RWPE2 (cell line): ENCODE measurements around the gene NLRC3.
"Not testable (repeated sequence)": the region's sequence is repeated elsewhere in the genome, so short reads cannot be mapped to it uniquely, and the experiment has no call there.

Source experiments
- ATAC-seq: fragments of 200-7000 bp; cut with Tn5 transposase; 3 replicates; pipeline ENCODE4 v1.9.1; 2021; ENCODE audit warnings: low read depth
- DNase-seq: peaks from one replicate; pipeline ENCODE4 v3.0.0-alpha.2; 2020; ENCODE audit warnings: low spot score
- H3K27ac ChIP-seq: fragments of 450-650 bp; 2 replicates; pipeline ENCODE4 v1.5.1; 2017; ENCODE audit warnings: mild to moderate bottlenecking; ENCODE audit not compliant: poor library complexity, severe bottlenecking
- H3K27me3 ChIP-seq: fragments of 250-450 bp; sonication (Bioruptor Pico); 2 replicates; pipeline ENCODE4 v1.5.1; 2021; ENCODE audit warnings: mild to moderate bottlenecking, moderate library complexity; ENCODE audit not compliant: insufficient read depth, poor library complexity, severe bottlenecking
- H3K36me3 ChIP-seq: fragments of 250-450 bp; sonication (Bioruptor Pico); 2 replicates; pipeline ENCODE4 v1.5.1; 2020; ENCODE audit warnings: low read depth, mild to moderate bottlenecking, moderate library complexity
- H3K4me1 ChIP-seq: fragments of 250-450 bp; sonication (Bioruptor Pico); 2 replicates; pipeline ENCODE4 v1.5.1; 2021; ENCODE audit warnings: mild to moderate bottlenecking, moderate library complexity; ENCODE audit not compliant: insufficient read depth, poor library complexity, severe bottlenecking
- H3K4me3 ChIP-seq: fragments of 250-450 bp; sonication (Bioruptor Pico); 2 replicates; pipeline ENCODE4 v1.5.1; 2021; ENCODE audit warnings: mild to moderate bottlenecking, moderate library complexity; ENCODE audit not compliant: severe bottlenecking
- H3K9me3 ChIP-seq: fragments of 250-450 bp; sonication (Bioruptor Pico); 2 replicates; pipeline ENCODE4 v1.5.1; 2021; ENCODE audit warnings: mild to moderate bottlenecking, moderate library complexity; ENCODE audit not compliant: severe bottlenecking
- TF ChIP-seq, protein P1 (sequence below): fragments of 450-650 bp; IDR thresholded peaks from one replicate; pipeline ENCODE4 v1.5.1; 2017; ENCODE audit warnings: mild to moderate bottlenecking, moderate library complexity; ENCODE audit not compliant: poor library complexity, severe bottlenecking

The NLRC3 gene

GRCh38 chr16:3501783-3502400, 75.3 kb downstream of the NLRC3 start:
- Histone ChIP-seq H3K27me3 (no peaks in the 10 kb centered on the region), H3K9me3 (no peaks in the 10 kb centered on the region), H3K4me3 (peak overlapping the region; percentile 85), H3K36me3 (peaks cover 14% of the 10 kb centered on the region), H3K4me1 (no peaks in the 10 kb centered on the region), H3K27ac (peak overlapping the region; percentile 16)
- ATAC-seq: no peak
- no peak for DNase-seq
- TF ChIP-seq, protein P1, sequence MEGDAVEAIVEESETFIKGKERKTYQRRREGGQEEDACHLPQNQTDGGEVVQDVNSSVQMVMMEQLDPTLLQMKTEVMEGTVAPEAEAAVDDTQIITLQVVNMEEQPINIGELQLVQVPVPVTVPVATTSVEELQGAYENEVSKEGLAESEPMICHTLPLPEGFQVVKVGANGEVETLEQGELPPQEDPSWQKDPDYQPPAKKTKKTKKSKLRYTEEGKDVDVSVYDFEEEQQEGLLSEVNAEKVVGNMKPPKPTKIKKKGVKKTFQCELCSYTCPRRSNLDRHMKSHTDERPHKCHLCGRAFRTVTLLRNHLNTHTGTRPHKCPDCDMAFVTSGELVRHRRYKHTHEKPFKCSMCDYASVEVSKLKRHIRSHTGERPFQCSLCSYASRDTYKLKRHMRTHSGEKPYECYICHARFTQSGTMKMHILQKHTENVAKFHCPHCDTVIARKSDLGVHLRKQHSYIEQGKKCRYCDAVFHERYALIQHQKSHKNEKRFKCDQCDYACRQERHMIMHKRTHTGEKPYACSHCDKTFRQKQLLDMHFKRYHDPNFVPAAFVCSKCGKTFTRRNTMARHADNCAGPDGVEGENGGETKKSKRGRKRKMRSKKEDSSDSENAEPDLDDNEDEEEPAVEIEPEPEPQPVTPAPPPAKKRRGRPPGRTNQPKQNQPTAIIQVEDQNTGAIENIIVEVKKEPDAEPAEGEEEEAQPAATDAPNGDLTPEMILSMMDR: no peak

DNA sequence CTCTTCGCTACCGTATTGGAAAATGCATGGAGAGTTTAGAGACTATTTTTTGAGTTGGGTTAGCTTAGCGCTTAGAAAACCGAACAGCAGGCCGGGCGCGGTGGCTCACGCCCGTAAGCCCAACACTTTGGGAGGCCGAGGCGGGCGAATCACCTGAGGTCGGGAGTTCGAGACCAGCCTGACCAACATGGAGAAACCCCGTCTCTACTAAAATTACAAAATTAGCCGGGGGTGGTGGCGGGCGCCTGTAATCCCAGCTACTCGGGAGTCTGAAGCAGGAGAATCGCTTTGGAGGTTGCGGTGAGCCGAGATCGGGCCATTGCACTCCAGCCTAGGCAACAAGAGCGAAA, 75.8 kb downstream of the NLRC3 start:
- DNase-seq, H3K27me3 ChIP-seq, H3K9me3 ChIP-seq, H3K4me1 ChIP-seq, ATAC-seq: not testable (repeated sequence)
- Histone ChIP-seq H3K27ac (peak overlapping the region; percentile 16), H3K36me3 (peaks cover 10% of the 10 kb centered on the region; the same call in 1 of the 2 replicates), H3K4me3 (peak overlapping the region; percentile 85)

- H3K27ac ChIP-seq: no peak overlapping the region
- H3K4me3 ChIP-seq: no peak overlapping the region
- TF ChIP-seq, protein P1: no peak
- ATAC-seq (no peak), DNase-seq (no peak)
- H3K27me3 ChIP-seq: no peaks in the 10 kb centered on the region
- H3K4me1 ChIP-seq: no peaks in the 10 kb centered on the region
- H3K36me3 ChIP-seq: no peaks in the 10 kb centered on the region
- H3K9me3 ChIP-seq: no peaks in the 10 kb centered on the region
These were observed 78.2 kb downstream of the NLRC3 start for GRCh38 chr16:3498988-3499387.

DNA sequence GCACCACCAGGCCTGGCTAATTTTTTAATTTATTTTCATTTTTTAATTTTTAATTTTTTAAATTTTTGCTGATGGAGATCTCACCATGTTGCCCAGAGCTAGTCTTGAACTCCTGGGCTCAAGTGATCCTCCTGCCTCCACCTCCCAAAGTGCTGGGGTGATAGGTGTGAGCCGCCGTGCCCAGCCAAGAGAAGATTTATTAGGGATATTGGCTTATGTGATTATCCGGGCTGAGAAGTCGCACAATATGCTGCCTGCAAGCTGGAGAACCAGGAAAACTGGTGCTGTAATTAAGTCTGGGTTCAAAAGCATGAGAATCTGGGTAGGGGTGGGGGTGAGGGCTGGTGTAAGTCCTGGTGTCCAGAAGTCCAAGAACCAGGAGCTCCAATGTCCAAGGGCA, 79.4 kb downstream of the NLRC3 start:
- Histone ChIP-seq H3K36me3 (no peaks in the 10 kb centered on the region), H3K9me3 (no peaks in the 10 kb centered on the region), H3K4me1 (no peaks in the 10 kb centered on the region), H3K27me3 (no peaks in the 10 kb centered on the region), H3K27ac (no peak overlapping the region), H3K4me3 (no peak overlapping the region)
- no peak for DNase-seq
- TF ChIP-seq, protein P1: no peak
- ATAC-seq: no peak

GRCh38 chr16:3496386-3496785, 80.8 kb downstream of the NLRC3 start:
- TF ChIP-seq, protein P1: no peak
- no peaks in the 10 kb centered on the region for H3K36me3 ChIP-seq
- H3K27ac ChIP-seq: no peak overlapping the region
- no peak overlapping the region for H3K4me3 ChIP-seq
- no peaks in the 10 kb centered on the region for H3K4me1 ChIP-seq
- H3K9me3 ChIP-seq: no peaks in the 10 kb centered on the region
- no peaks in the 10 kb centered on the region for H3K27me3 ChIP-seq
- ATAC-seq: no peak
- no peak for DNase-seq
